ENCODE measurements around the gene LCMT2.
A peak's percentile ranks its signal among the peaks of the same experiment; 100 is the strongest.
"Not testable (repeated sequence)": the region's sequence is repeated elsewhere in the genome, so short reads cannot be mapped to it uniquely, and the experiment has no call there.

LCMT2 gene

GRCh38 chr15:43312378-43312777 is 18.0 kb downstream of the LCMT2 start:
- no peak for DNase-seq

DNA sequence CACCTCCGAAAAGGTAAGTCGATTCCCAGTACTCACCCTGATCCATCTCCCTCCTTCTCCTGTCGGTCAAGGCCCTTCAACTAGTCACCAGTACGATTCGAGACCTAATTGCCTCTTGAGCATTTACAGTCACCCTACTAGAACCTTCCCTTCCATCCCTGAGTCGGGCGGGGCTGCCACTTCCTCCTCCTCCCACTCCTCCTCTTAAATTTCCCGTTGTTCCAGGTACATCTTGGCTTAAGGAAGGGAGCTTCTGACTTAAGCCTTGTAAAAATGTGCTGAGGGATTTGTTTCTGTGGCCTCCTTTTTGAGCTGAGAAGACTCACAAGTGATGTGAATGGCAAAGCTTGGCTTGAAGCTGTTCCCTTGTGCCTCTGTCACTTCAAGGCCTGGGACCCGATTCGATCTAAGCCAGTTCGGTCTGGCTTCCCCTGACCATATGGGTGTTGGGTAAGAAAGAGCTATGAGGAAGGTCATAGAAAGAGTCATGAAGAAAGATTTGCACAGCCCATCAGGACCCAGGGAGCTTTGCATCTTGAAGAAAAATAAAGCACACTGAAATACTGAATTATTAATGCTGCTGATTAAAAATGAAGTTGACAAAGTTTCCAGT is 28.1 kb downstream of the LCMT2 start, which contains the start of gene TGM7:
TGM7 (minus strand) TSS at position 51 of the 613 bp plus-strand sequence.
- no peak for DNase-seq

DNA sequence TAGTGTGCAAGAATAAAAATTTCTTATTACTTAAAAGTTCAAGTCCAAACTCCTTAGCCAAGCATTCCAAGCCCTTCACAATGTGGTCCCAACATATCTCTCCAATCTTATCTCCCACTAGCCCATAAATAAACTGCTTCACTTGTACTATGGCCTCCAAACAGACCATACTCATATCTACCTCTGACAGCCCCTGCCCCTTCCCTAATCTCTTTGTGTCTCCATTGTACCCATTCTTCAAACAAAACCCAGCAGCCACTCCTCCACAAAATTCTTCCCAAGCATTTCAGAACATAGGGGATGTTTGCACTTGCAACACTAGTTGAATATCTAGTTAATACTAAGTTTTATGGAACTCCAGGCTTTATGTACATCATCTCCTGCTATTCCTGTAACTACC is 30.5 kb downstream of the LCMT2 start:
- DNase-seq, result no peak

DNA sequence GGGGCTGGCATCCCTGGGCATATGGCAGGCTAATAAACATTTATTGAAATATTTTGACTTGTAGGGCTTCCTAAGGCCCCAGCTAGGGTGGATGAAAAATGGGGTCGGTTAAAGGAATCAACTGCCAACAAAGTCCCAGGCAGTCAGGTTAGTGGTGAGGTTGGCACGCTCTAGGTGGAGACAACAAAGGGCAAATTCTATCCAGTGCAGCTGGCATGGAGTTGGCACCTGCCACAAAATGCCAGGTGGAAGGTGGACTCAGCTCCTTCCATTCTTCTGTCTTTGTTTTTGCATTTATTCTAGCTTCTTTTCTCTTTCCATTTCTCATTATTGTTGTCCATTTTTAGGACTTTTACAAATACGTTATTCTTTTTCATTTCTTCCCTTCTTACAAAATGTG is 31.0 kb downstream of the LCMT2 start:
- DNase-seq, result no peak

DNA sequence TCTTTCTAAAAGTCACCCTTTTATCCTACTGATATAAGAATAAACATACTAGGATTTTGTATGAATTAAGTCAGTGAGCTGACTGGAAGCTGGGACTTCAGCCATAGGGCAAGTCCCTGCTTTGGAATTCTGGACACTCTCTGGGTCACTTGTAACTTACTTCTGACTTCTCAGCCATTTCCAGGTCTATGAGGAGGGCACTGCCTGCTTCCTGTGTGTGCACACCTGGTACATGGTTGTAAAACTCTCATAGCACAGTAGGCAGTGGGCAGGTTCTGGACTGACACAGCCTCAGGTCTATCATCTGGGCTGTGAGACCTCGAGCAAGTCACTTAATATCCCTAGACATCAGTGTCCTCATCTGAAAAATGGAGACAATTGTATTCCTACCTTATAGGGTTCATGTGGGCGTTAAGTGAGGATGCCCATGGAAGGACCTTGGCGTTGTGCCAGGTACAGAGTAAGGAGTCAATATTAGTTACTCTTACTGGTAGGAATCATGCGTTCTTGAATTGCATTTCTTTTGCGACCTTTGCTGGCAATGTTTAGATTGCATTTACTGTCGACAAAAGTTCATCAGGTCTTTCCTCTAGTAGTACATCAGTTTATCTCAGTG is 36.2 kb downstream of the LCMT2 start:
- DNase-seq, result no peak

DNA sequence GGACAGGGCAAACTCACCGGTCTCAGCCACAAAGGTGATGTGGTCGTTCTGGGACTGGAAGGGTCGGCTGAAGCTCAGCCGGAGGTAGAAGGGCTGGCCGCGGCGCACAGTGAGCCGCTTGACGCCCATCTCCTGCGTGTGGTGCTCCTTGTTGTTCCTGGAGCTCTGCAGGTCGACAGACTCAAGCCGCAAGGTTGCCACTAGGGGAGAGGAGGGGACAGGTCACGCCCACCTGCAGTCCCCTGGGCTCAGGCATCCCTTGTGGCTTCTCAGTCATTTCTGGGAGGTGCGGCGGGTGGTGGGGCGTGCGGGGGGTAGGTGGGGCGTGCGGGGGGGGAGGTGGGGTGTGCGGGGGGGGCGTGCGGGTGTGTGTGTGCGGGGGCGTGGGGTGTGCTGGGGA is 36.9 kb downstream of the LCMT2 start:
- DNase-seq, result no peak

DNA sequence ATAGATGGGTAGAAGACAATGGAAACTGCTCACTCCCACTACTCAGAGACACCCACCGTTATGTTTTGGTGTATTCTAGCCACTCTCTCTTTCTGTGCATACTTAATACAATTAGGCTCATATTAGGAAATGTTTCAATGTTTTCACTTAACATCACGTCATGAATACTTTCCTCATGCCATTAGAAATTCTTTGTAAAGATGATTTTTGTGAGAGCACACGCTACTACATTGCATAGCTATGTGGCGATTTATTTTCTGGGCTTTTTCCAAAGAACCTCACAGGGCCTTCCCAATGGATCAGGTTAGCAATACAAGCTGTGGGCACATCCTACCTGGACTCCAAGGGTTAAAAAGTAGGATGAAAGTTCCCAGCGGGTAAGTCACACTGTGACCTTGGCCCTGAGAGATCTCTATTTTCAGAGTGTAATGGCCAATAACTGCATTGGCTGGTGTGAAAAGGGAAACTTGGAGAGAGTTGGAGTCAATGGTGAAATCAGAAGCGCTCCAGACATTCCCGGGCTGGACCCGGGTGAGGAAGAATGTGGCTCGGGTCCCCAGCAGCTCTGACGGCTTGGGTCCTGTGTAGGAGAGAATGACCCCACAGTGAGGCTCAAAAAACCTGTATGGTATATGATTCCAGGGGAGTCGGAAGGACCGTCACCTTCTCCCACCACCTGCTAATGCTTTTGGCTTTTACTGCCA is 37.8 kb downstream of the LCMT2 start:
- DNase-seq, result no peak

DNA sequence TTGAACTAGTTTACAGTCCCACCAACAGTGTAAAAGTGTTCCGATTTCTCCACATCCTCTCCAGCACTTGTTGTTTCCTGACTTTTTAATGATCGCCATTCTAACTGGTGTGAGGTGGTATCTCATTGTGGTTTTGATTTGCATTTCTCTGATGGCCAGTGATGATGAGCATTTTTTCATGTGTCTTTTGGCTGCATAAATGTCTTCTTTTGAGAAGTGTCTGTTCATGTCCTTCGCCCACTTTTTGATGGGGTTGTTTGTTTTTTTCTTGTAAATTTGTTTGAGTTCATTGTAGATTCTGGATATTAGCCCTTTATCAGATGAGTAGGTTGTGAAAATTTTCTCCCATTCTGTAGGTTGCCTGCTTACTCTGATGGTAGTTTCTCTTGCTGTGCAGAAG is 40.7 kb downstream of the LCMT2 start:
- not testable (repeated sequence) for DNase-seq

GRCh38 chr15:43287254-43287653 is 43.1 kb downstream of the LCMT2 start:
- no peak for DNase-seq

DNA sequence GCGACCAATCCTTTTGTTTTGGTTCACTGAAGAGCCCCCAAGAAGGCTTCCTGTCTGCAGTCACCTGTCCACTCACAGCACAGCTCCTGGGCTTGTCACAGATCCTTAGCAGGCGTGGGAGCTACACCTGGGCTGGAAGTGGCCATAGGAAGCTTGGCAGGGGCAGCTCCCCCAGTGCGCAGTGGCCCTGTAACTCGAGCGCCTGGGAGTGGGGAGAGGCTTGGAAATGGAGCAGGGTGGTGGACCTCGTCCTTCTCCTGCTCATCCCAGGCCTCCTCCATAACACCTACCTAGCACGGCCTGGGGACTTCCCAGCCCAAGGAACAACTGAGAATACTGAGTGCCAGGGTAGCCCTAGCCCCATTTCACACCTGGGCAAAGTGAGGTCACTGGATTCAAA is 44.3 kb downstream of the LCMT2 start:
- no peak for DNase-seq

DNA sequence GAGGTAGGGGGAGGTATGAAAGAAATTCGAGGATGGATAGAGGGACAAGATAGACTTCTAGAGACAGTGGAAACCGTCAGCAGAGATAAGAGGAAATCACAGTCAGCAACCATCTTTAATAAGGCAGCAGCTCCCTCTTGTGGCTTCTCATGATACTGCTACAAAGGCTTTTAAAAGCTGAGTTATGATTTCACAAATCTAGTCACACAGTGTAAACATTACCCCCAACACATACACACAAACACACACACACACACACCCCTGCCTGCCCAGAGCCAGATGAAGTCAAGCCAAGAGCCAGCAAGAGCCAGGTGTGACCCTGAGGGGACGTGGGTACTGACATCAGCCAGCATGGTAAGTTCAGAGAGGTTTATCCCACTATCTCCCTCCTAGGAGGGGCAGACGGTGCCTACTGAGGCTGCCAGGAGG is 44.8 kb downstream of the LCMT2 start:
- DNase-seq, result peak; percentile 31

DNA sequence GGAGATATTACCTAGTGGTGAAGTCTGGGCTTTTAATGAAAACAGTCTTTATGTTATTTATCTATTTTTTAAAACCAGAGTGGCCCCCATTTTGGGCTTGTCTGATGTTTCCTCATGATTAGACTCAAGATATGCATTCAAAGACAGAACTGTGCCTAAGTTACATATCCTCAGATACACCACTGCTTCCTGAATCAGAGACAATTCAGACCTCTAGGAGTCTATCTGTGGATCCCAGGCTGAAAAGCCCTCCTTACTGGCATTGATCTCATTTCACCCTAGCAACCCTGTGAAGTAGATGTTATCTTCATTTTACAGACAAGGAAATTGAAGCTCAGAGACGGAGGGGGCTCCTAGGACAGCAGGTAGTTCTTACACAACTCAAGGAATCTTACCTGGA is 46.8 kb downstream of the LCMT2 start:
- no peak for DNase-seq

GRCh38 chr15:43281926-43282602 is 48.3 kb downstream of the LCMT2 start:
- no peak for DNase-seq

GRCh38 chr15:43280996-43281395 is 49.4 kb downstream of the LCMT2 start:
- DNase-seq, result no peak

DNA sequence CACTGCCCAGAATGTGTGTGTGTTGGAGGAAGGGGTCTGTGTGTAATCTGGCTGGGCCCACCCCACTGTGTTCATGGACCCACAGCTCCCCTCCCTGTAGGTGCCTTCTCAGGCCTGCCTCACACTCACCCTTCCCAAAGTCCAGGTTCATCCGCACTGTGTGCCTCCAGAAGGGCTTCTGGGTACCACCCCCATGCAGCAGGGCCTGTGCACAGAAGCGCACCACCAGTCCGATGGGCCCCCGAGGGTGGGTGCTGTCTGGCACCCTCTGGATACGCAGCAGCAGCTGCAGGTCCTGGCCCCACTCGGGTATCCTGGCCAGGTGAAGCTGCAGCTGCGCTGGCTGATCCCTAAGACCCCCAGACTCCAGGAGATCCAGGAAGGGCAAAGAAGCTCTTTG is 50.9 kb downstream of the LCMT2 start:
- no peak for DNase-seq

DNA sequence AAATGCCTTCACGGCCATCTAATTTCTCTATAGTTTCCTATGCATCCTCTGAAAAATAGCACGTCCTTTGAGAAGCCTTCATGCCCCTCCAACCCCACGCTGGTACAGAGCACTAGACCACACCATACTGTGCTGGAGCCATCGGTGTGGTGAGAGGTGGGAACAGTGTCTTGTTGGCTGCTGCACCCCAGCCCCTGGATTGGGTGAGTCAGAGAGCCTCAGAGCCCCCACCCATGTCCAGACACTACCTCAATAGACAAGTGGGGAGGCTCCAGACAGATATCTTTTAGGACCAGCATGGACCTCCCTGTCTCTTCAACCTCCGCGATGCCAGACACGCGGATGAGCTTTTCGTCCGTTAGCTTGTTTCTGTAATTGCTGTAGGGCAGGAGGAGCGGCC is 51.5 kb downstream of the LCMT2 start:
- no peak for DNase-seq

DNA sequence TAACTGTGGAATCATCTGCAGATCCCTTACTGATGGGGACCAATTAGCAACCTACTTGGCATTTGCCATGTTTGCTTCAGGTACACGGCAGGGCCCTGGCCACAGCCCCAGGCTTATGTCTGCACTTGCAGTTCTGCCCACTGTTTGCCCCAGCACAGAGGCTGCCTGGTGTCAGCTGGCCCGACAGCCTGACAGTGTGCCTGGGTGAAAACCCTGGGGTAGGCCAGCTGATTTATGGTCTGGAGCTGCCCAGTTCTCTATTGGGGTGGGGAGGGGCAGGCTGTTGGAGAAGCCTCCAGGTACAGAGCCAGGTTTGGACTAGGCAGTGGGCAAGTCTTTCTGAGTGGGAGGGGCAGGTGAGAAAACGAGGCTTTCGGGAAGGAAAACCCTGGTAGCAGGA is 52.5 kb downstream of the LCMT2 start:
- no peak for DNase-seq

DNA sequence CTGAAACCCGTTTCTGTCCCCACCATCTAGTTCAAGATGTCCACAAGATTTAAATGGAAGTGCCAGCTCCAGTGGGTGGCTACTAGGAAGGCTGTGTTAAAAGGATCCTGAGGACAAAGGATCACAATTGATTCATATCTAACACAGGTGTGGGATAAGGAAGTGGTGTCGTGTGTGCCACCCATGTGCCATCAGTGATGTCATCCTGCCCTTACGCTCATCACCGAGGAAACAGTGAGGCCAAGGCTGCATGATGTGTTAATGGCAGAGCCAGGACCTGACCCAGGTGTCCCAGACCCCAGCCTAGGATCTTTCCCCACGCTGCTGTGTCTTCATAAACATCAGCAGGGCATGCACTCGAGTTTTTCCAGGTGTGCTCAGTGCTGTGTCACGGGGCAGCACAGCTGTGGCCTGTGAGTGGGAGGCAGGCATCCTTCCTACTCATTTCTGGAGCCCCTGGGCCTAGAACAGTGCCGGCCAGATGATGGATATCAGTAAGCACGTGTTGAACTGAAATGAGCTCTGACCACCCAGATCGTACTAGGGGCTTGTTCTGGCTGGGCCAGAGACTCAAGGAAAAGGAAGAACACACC is 53.0 kb downstream of the LCMT2 start:
- DNase-seq, result no peak

- DNase-seq, result no peak
These were observed 53.7 kb downstream of the LCMT2 start for GRCh38 chr15:43276563-43277200.

- DNase-seq, result no peak
These were observed 54.4 kb downstream of the LCMT2 start for GRCh38 chr15:43275740-43276562.

- no peak for DNase-seq
These were observed 56.2 kb downstream of the LCMT2 start for GRCh38 chr15:43274136-43274535.
